H1 (cell line): ENCODE data around the gene OLIG2. TPM values are rescaled to one million over a fixed set of nuclear protein-coding genes. Genes with fewer than 3 reads are reported as not detected.

Experiments used
- CHD7 ChIP-seq: fragments of 300-600 bp; sonication (generic); IDR thresholded peaks from 2 replicates; pipeline ENCODE4 v1.7.1; 2012; ENCODE audit warnings: low read length, moderate library complexity, mild to moderate bottlenecking, inconsistent platforms; ENCODE audit not compliant: insufficient replicate concordance
- CTCF ChIP-seq, 3 experiments: IDR thresholded peaks; 1 replicate in 2 of 3; 2 replicates in 1 of 3; pipeline versions ENCODE4 v1.5.1 to v1.6.1; 2011; ENCODE audit warnings: low read length in 3 of 3, mild to moderate bottlenecking in 3 of 3, inconsistent platforms in 2 of 3, low read depth in 1 of 3, moderate library complexity in 1 of 3; ENCODE audit not compliant: insufficient read depth in 1 of 3; ENCODE audit errors: control extremely low read depth in 1 of 3
- HDAC2 ChIP-seq, 2 experiments: fragments of 300-600 bp in 1 of 2; sonication (generic) in 1 of 2; IDR thresholded peaks; 2 replicates each; pipeline ENCODE4 v1.6.1; 2011 to 2012; ENCODE audit warnings: low read depth in 2 of 2, low read length in 2 of 2, mild to moderate bottlenecking in 2 of 2, moderate library complexity in 2 of 2, borderline replicate concordance in 1 of 2, inconsistent platforms in 1 of 2
- MAX ChIP-seq: IDR thresholded peaks from 2 replicates; pipeline ENCODE4 v1.6.1; 2012; ENCODE audit warnings: inconsistent platforms
- TAF1 ChIP-seq: IDR thresholded peaks from 2 replicates; pipeline ENCODE4 v1.6.1; 2011; ENCODE audit warnings: mild to moderate bottlenecking, low read depth, low read length
- ZNF274 ChIP-seq: IDR thresholded peaks from 2 replicates; pipeline ENCODE4 v1.7.0; 2012; ENCODE audit warnings: low read length, borderline replicate concordance; ENCODE audit errors: extremely low read depth
- polyA plus RNA-seq, 7 experiments: library from polyadenylated mRNA; depleted of rRNA in 3 of 7; stranded (reverse) in 5 of 7; unstranded in 2 of 7; fragments of >200 nt in 5 of 7; fragments of 200-250 nt in 2 of 7; gene quantifications; 1 replicate in 5 of 7; 2 replicates in 1 of 7; 4 replicates in 1 of 7; pipeline versions ENCODE4 v1.2.1 to v1.2.3, GENCODE V29; 2011 to 2013; ENCODE audit warnings: missing spikeins in 2 of 7, mixed read lengths in 2 of 7
- total RNA-seq: library from RNA; stranded (reverse); fragmentation: NEBNext Ultra II Directional; extraction: Animal tissue kit (Norgen Biotek cat#: 25700); gene quantifications from 2 replicates; pipeline ENCODE4 v1.2.1, GENCODE V29; 2021

The OLIG2 gene
- total and polyA plus RNA-seq, 2 of the 8 experiments (the other 6 are each of a cell fraction or from before 2014, with no cell fraction given) = 0.79 TPM; not detected in 1

GRCh38 chr21:33025106-33025488 lies 638 bp upstream of the OLIG2 start (continued):
- no peak for TF ChIP-seq CHD7
- TF ChIP-seq ZNF274 = no peak
- TF ChIP-seq MAX = peak; percentile 82
- 0 out of 4 replicates have a peak, but pooled peaks of 1 of the 2 experiments have one; percentile 11 for TF ChIP-seq HDAC2 (IDR thresholded peaks at IDR 0.05; ENCODE audit: borderline replicate concordance in 1 of 2, low read depth in 2 of 2, low read length in 2 of 2)
- peak in 2 of 3 experiments; percentile 58 to 60; a peak in 3 of 4 replicates for TF ChIP-seq CTCF (IDR thresholded peaks at IDR 0.05; ENCODE audit: control extremely low read depth in 1 of 3, insufficient read depth in 1 of 3, low read depth in 1 of 3, low read length in 3 of 3)
- TF ChIP-seq TAF1 = 0 out of 2 replicates have a peak, but pooled peaks have one; percentile 20
- TF ChIP-seq, all 59 proteins: peak for 7
